ENCODE data around the gene CDHR2. TPM values are rescaled to one million over a fixed set of nuclear protein-coding genes. Genes with fewer than 3 reads are reported as not detected.

CDHR2 gene
- total RNA-seq, 4 donors from 2014 or later: 0.15 TPM; not detected in 3

GRCh38 chr5:176537554-176538229 is 11.4 kb upstream of the CDHR2 start:
- H3K36me3 ChIP-seq: no peaks in the 10 kb centered on the region
- peak in 1 of 2 donors; percentile 9 for TF ChIP-seq POLR2A (IDR thresholded peaks at IDR 0.05)
- no peak for TF ChIP-seq CTCF (IDR thresholded peaks at IDR 0.05)
- TF ChIP-seq POLR2AphosphoS5 (IDR thresholded peaks at IDR 0.05): peak; percentile 77
- peak; percentile 92 for ATAC-seq
- H3K9me3 ChIP-seq: no peaks in the 10 kb centered on the region
- 0% methylated on average over 4 of the region's 43 CpGs; no CpG with 5 or more reads in 1 of the 2 donors for WGBS, 2 donors (ENCODE audit: low coverage in 1 of 2)
- H3K4me1 ChIP-seq: peaks cover 0 to 69% (median 47%) of the 10 kb centered on the region in 3 donors
- no peaks in the 10 kb centered on the region for H3K27me3 ChIP-seq
- H3K27ac ChIP-seq: peak overlapping the region; percentile 90 to 100 (median 97)
- peak overlapping the region; percentile 61 to 93 for H3K4me3 ChIP-seq

- WGBS, 2 donors (ENCODE audit: low coverage in 1 of 2): 20 to 23% methylated on average over 8 to 11 of the region's 13 CpGs
- Histone ChIP-seq H3K9me3 (no peaks in the 10 kb centered on the region), H3K4me3 (peak overlapping the region in 1 of 2 donors; percentile 93), H3K27ac (peak overlapping the region; percentile 19 to 100 (median 97)), H3K36me3 (no peaks in the 10 kb centered on the region), H3K27me3 (no peaks in the 10 kb centered on the region), H3K4me1 (peaks cover 0 to 64% (median 40%) of the 10 kb centered on the region in 3 donors)
- no peak for TF ChIP-seq EP300 (IDR thresholded peaks at IDR 0.05)
- no peak for TF ChIP-seq POLR2AphosphoS5 (IDR thresholded peaks at IDR 0.05)
- TF ChIP-seq CTCF (IDR thresholded peaks at IDR 0.05): no peak
- TF ChIP-seq POLR2A (IDR thresholded peaks at IDR 0.05): no peak
- ATAC-seq: no peak
Observed at GRCh38 chr5:176538230-176538988, 10.7 kb upstream of the CDHR2 start.

- ATAC-seq: no peak
- Histone ChIP-seq H3K36me3 (no peaks in the 10 kb centered on the region), H3K27me3 (no peaks in the 10 kb centered on the region), H3K4me3 (no peak overlapping the region), H3K27ac (peak overlapping the region in 2 of 4 donors; percentile 95 to 99), H3K4me1 (peaks cover 0 to 63% (median 34%) of the 10 kb centered on the region in 3 donors), H3K9me3 (no peaks in the 10 kb centered on the region)
- no peak for TF ChIP-seq POLR2AphosphoS5 (IDR thresholded peaks at IDR 0.05)
- TF ChIP-seq EP300 (IDR thresholded peaks at IDR 0.05): no peak
- TF ChIP-seq CTCF (IDR thresholded peaks at IDR 0.05): no peak
- no peak for TF ChIP-seq POLR2A (IDR thresholded peaks at IDR 0.05)
- 11 to 23% methylated on average over 5 of the region's 5 CpGs for WGBS, 2 donors (ENCODE audit: low coverage in 1 of 2)
Observed at GRCh38 chr5:176538989-176539384, 10.2 kb upstream of the CDHR2 start.

- no peaks in the 10 kb centered on the region for H3K9me3 ChIP-seq
- no peaks in the 10 kb centered on the region for H3K36me3 ChIP-seq
- TF ChIP-seq EP300 (IDR thresholded peaks at IDR 0.05) (no peak), CTCF (IDR thresholded peaks at IDR 0.05) (no peak), POLR2A (IDR thresholded peaks at IDR 0.05) (no peak)
- H3K27ac ChIP-seq: no peak overlapping the region
- no peak overlapping the region for H3K4me3 ChIP-seq
- H3K27me3 ChIP-seq: no peaks in the 10 kb centered on the region
- ATAC-seq: no peak
- H3K4me1 ChIP-seq: peaks cover 0 to 63% (median 19%) of the 10 kb centered on the region in 3 donors
- WGBS, 2 donors (ENCODE audit: low coverage in 1 of 2): 93% methylated on average over 6 of the region's 8 CpGs; no CpG with 5 or more reads in 1 of the 2 donors
Observed at GRCh38 chr5:176540476-176540899, 8.7 kb upstream of the CDHR2 start.
